Activated naive CD8-positive, alpha-beta T cell treated with anti-CD3 and anti-CD28 coated beads, Interleukin-2, amount 10 ng/mL, durations not matched to agents 7 days and 5 days (primary cell): Measurements from ENCODE around the gene KDM4C. TPM values are rescaled to one million over a fixed set of nuclear protein-coding genes. Genes with fewer than 3 reads are reported as not detected.

Source experiments
- ATAC-seq: fragments of 150-1000 bp; cut with Tn5 transposase; one replicate; pipeline ENCODE4 v1.10.0; 2021; ENCODE audit warnings: low read depth, moderate library complexity
- POLR2A ChIA-PET: fragments of 350-600 bp; sonication (Branson Sonifier 250); formaldehyde crosslinking; loops from one replicate; lab custom pipeline; 2021; ENCODE audit warnings: antibody characterized with exemption; lab: Charles Lee
- DNase-seq: peaks from one replicate; pipeline ENCODE4 v3.0.0; 2021
- H3K27ac Mint-ChIP-seq: one replicate; pipeline ENCODE4 v1.8.0; 2022; ENCODE audit warnings: mild to moderate bottlenecking, mixed read lengths
- H3K27me3 Mint-ChIP-seq: one replicate; pipeline ENCODE4 v1.8.0; 2022; ENCODE audit warnings: mild to moderate bottlenecking, moderate library complexity, mixed read lengths
- H3K36me3 Mint-ChIP-seq: one replicate; pipeline ENCODE4 v1.8.0; 2021; ENCODE audit warnings: mild to moderate bottlenecking, mixed read lengths
- H3K4me1 Mint-ChIP-seq: one replicate; pipeline ENCODE4 v1.8.0; 2021; ENCODE audit warnings: mixed read lengths
- H3K4me3 Mint-ChIP-seq: one replicate; pipeline ENCODE4 v1.8.0; 2022; ENCODE audit warnings: mild to moderate bottlenecking, moderate library complexity, mixed read lengths
- H3K9me3 Mint-ChIP-seq: one replicate; pipeline ENCODE4 v1.8.0; 2021; ENCODE audit warnings: mixed read lengths
- total RNA-seq, 2 experiments: library from RNA; stranded (reverse); gene quantifications; one replicate each; pipeline ENCODE4 v1.2.3, GENCODE V29; 2021

KDM4C gene
- total RNA-seq, 2 experiments from 2014 or later = 75.2 to 77.1 TPM

- no peak for DNase-seq
Measured at GRCh38 chr9:6893350-6894131, 135.8 kb downstream of the KDM4C start.

DNA sequence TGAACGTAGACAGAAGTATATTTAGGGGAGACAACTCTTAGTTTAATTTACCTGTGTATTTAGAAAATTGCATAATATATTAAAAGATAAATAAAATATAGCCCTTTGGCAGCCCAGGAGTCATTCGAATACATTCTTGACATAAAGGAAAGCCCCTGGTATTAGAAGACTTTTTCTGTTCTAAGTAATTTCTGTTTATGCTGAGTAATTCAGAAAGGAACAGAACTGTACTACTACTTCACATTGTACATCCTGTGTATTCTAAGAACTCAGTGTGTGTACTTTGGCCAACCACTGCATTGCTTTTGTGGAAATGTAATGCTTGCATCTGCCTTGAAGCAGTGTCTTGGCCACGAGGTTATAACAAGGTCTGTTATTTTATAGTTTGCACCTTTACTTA lies 136.4 kb downstream of the KDM4C start:
- H3K4me1 Mint-ChIP-seq = peaks cover 38% of the 10 kb centered on the region

More at GRCh38 chr9:6893350-6894131, 135.8 kb downstream of the KDM4C start:
- peak overlapping the region; percentile 81 for H3K27ac Mint-ChIP-seq
- H3K4me1 Mint-ChIP-seq = peaks cover 36% of the 10 kb centered on the region
- POLR2A ChIA-PET = interaction anchor here (0.6 to 1.9 kb wide), 2 partner anchors 136 to 481 kb away, joined by 3 to 8 read pairs; partner anchors contain the start of genes KDM4C and UHRF2
- H3K36me3 Mint-ChIP-seq = peaks cover 48% of the 10 kb centered on the region
- no peaks in the 10 kb centered on the region for H3K9me3 Mint-ChIP-seq
- H3K27me3 Mint-ChIP-seq = no peaks in the 10 kb centered on the region
- peak overlapping the region; percentile 76 for H3K4me3 Mint-ChIP-seq
- peak; percentile 44 for ATAC-seq

DNA sequence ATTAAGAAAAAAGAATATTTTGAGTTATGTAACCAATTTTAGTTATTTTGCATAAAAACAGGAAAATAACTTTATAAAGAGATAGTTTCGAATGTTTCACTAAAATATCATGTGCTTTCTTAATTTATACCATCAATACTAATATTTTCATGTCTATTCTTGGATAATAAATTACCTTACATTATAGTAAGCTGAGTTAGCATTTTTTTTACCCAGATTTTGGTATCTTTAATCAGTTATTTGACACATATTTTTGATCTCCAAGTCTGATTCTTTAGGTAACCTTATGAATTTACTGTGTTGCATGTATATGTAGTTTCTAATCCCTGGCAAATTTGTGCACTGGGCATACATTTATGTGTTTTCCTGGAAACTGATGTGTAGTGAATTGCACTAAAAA lies 138.0 kb downstream of the KDM4C start:
- no peak for ATAC-seq
- H3K36me3 Mint-ChIP-seq = peaks cover 41% of the 10 kb centered on the region

More for the DNA sequence above, 136.4 kb downstream of the KDM4C start:
- peak; percentile 98 for ATAC-seq
- no peak for DNase-seq
- Mint-ChIP-seq H3K27me3 (no peaks in the 10 kb centered on the region), H3K27ac (peak overlapping the region; percentile 81), H3K4me3 (peak overlapping the region; percentile 76), H3K9me3 (no peaks in the 10 kb centered on the region), H3K36me3 (peaks cover 50% of the 10 kb centered on the region)
- POLR2A ChIA-PET = interaction anchor here (1.9 kb wide), 1 partner anchor 137 kb away, joined by 8 read pairs; the partner anchor contains the start of gene KDM4C

DNA sequence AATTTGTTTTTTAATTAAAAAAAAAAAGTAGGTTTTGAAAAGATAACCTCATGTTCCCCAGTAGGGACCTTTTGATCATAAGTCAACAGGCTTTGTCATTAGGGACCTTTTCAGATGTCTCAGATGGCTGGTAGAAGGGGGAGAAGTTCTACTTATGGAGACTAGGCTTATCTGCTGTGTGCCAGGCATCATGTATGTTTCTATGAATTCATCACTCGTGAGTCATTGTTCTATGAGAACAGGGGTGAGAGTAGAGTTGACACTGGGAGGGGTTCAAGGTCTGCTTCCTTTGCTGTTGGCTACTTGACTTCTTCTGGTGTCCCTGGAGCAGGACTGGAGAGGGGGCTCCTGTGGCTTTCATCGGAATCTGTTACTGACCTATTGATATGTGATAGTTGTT lies 138.8 kb downstream of the KDM4C start:
- Mint-ChIP-seq H3K27me3 (no peaks in the 10 kb centered on the region), H3K4me1 (peaks cover 45% of the 10 kb centered on the region), H3K4me3 (no peak overlapping the region), H3K9me3 (no peaks in the 10 kb centered on the region), H3K27ac (no peak overlapping the region), H3K36me3 (peaks cover 40% of the 10 kb centered on the region)
- POLR2A ChIA-PET = no interaction called here
- DNase-seq = no peak
- no peak for ATAC-seq

More for the DNA sequence above, 138.0 kb downstream of the KDM4C start:
- H3K4me1 Mint-ChIP-seq = peaks cover 43% of the 10 kb centered on the region
- POLR2A ChIA-PET = no interaction called here
- H3K27ac Mint-ChIP-seq = no peak overlapping the region
- H3K9me3 Mint-ChIP-seq = no peaks in the 10 kb centered on the region
- H3K4me3 Mint-ChIP-seq = no peak overlapping the region
- no peaks in the 10 kb centered on the region for H3K27me3 Mint-ChIP-seq
- DNase-seq = no peak

GRCh38 chr9:6897207-6897822 lies 139.5 kb downstream of the KDM4C start:
- POLR2A ChIA-PET = no interaction called here
- Mint-ChIP-seq H3K27ac (no peak overlapping the region), H3K4me1 (peaks cover 49% of the 10 kb centered on the region), H3K36me3 (peaks cover 40% of the 10 kb centered on the region), H3K27me3 (no peaks in the 10 kb centered on the region), H3K4me3 (no peak overlapping the region), H3K9me3 (no peaks in the 10 kb centered on the region)
- no peak for DNase-seq
- no peak for ATAC-seq

- ATAC-seq (no peak), DNase-seq (no peak)
- H3K4me3 Mint-ChIP-seq = no peak overlapping the region
- H3K36me3 Mint-ChIP-seq = peaks cover 44% of the 10 kb centered on the region
- peaks cover 53% of the 10 kb centered on the region for H3K4me1 Mint-ChIP-seq
- no peaks in the 10 kb centered on the region for H3K27me3 Mint-ChIP-seq
- H3K9me3 Mint-ChIP-seq = no peaks in the 10 kb centered on the region
- no peak overlapping the region for H3K27ac Mint-ChIP-seq
- POLR2A ChIA-PET = no interaction called here
Measured at GRCh38 chr9:6897898-6898302, 140.1 kb downstream of the KDM4C start.

- peaks cover 45% of the 10 kb centered on the region for H3K4me1 Mint-ChIP-seq
- ATAC-seq = no peak
- H3K27ac Mint-ChIP-seq = no peak overlapping the region
- POLR2A ChIA-PET = no interaction called here
- H3K9me3 Mint-ChIP-seq = no peaks in the 10 kb centered on the region
- peaks cover 39% of the 10 kb centered on the region for H3K36me3 Mint-ChIP-seq
- no peak overlapping the region for H3K4me3 Mint-ChIP-seq
- no peak for DNase-seq
- no peaks in the 10 kb centered on the region for H3K27me3 Mint-ChIP-seq
Measured at GRCh38 chr9:6899274-6899673, 141.5 kb downstream of the KDM4C start.

DNA sequence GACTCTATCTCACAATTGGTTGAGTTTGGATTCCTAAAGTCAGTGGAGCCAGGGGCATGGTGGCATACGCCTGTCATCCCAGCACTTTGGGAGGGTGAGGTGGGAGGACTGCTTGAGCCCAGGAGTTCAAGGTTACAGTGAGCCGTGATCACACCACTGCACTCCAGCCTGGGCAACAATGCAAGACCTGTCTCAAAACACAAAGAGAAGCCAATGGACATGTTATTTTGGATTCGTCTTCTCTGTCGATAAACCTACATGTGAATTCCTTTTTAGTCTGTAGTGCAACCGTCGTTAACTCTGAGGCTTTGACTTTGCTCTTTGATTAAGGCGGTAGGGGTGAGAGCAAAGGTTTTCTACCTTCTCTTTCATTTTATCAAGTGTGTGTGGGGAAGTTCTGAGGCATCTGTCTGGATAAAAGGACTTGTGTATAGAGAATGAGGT lies 142.7 kb downstream of the KDM4C start:
- Mint-ChIP-seq H3K9me3 (no peaks in the 10 kb centered on the region), H3K36me3 (peaks cover 31% of the 10 kb centered on the region), H3K27ac (no peak overlapping the region), H3K4me1 (peaks cover 34% of the 10 kb centered on the region), H3K27me3 (no peaks in the 10 kb centered on the region), H3K4me3 (no peak overlapping the region)
- POLR2A ChIA-PET = interaction anchor here (0.6 kb wide), 1 partner anchor 221 kb away, joined by 3 read pairs; no protein-coding TSS in a partner anchor
- no peak for ATAC-seq
- DNase-seq = no peak

DNA sequence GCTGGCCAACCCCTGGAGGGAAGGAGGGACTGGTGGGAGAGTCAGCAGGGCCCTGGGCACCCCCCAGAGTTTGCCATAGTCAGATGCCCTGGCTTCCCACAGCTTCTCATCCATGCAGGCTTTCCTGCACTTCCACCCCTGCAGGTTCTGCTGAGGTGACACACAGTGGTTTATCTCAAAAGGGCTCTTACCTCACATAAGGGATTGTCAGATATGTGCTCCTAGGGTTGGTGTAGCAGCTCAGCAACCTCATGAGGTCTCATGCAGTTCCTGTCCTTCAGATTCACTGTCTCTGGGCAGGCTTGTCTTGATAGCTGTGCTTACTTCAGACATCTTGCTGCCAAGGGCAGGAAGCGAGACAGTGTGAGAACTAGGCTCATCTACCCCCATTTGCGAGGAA lies 143.4 kb downstream of the KDM4C start:
- POLR2A ChIA-PET = interaction anchor here (0.6 kb wide), 1 partner anchor 221 kb away, joined by 3 read pairs; no protein-coding TSS in a partner anchor
- ATAC-seq (peak; percentile 69), DNase-seq (no peak)
- Mint-ChIP-seq H3K4me3 (no peak overlapping the region), H3K27me3 (no peaks in the 10 kb centered on the region), H3K36me3 (peaks cover 33% of the 10 kb centered on the region), H3K27ac (peak overlapping the region; percentile 10), H3K4me1 (peaks cover 32% of the 10 kb centered on the region), H3K9me3 (no peaks in the 10 kb centered on the region)

- H3K36me3 Mint-ChIP-seq = peaks cover 24% of the 10 kb centered on the region
- no peak for ATAC-seq
- H3K4me3 Mint-ChIP-seq = no peak overlapping the region
- H3K9me3 Mint-ChIP-seq = no peaks in the 10 kb centered on the region
- POLR2A ChIA-PET = no interaction called here
- no peak for DNase-seq
- H3K27ac Mint-ChIP-seq = no peak overlapping the region
- no peaks in the 10 kb centered on the region for H3K27me3 Mint-ChIP-seq
- peaks cover 22% of the 10 kb centered on the region for H3K4me1 Mint-ChIP-seq
Measured at GRCh38 chr9:6902423-6902822, 144.7 kb downstream of the KDM4C start.

DNA sequence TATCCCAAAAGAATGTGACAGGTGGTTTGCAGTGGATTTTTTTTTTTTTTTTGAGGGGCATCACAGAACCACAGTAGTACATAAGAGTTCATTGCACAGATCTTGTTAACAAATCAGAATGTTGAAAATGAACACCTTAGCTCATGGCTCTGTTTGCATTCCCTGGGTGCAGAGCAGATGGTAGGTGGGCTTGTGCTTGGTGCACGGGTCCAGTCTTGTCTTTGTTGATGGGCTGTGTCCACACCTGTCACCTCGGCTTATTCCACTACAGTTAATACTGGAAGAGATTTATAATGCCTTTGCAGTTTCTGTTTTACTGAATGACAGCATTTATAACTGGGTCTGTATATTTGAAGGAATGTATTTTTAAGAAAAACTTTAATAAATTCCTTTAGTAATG lies 146.6 kb downstream of the KDM4C start:
- Mint-ChIP-seq H3K9me3 (no peaks in the 10 kb centered on the region), H3K36me3 (peaks cover 13% of the 10 kb centered on the region), H3K27me3 (no peaks in the 10 kb centered on the region), H3K4me3 (no peak overlapping the region), H3K4me1 (peaks cover 21% of the 10 kb centered on the region), H3K27ac (no peak overlapping the region)
- ATAC-seq (no peak), DNase-seq (no peak)
- POLR2A ChIA-PET = no interaction called here

GRCh38 chr9:6905850-6906375 lies 148.1 kb downstream of the KDM4C start:
- ATAC-seq = no peak
- POLR2A ChIA-PET = no interaction called here
- no peak overlapping the region for H3K27ac Mint-ChIP-seq

GRCh38 chr9:6907772-6908381 lies 150.1 kb downstream of the KDM4C start:
- no peak overlapping the region for H3K4me3 Mint-ChIP-seq
- DNase-seq = no peak
- no peak for ATAC-seq
- H3K27me3 Mint-ChIP-seq = no peaks in the 10 kb centered on the region
- no peak overlapping the region for H3K27ac Mint-ChIP-seq
- H3K36me3 Mint-ChIP-seq = peaks cover 7% of the 10 kb centered on the region
- POLR2A ChIA-PET = no interaction called here
- H3K4me1 Mint-ChIP-seq = peaks cover 9% of the 10 kb centered on the region
- H3K9me3 Mint-ChIP-seq = no peaks in the 10 kb centered on the region

More at GRCh38 chr9:6905850-6906375, 148.1 kb downstream of the KDM4C start:
- Mint-ChIP-seq H3K9me3 (no peaks in the 10 kb centered on the region), H3K4me3 (no peak overlapping the region), H3K27me3 (no peaks in the 10 kb centered on the region), H3K36me3 (peaks cover 11% of the 10 kb centered on the region), H3K4me1 (peaks cover 15% of the 10 kb centered on the region)
- no peak for DNase-seq
